Muscle layer of duodenum (tissue), 2 donors: Measurements from ENCODE around the gene HNRNPA0.

Experiments
- H3K27ac ChIP-seq: one replicate; pipeline ENCODE4 v1.7.0; 2013; ENCODE audit warnings: mild to moderate bottlenecking, low read length
- H3K27me3 ChIP-seq: one replicate; pipeline ENCODE4 v1.7.0; 2013; ENCODE audit warnings: low read depth, mild to moderate bottlenecking, control low read depth, low read length
- H3K36me3 ChIP-seq, 2 donors: one replicate each; pipeline ENCODE4 v1.7.0; 2013; ENCODE audit warnings: low read length in 2 of 2, control low read depth in 1 of 2, mild to moderate bottlenecking in 1 of 2; ENCODE audit not compliant: insufficient read depth in 2 of 2, control insufficient read depth in 1 of 2
- H3K4me1 ChIP-seq, 2 donors: one replicate each; pipeline ENCODE4 v1.7.0; 2013; ENCODE audit warnings: low read length in 2 of 2, mild to moderate bottlenecking in 2 of 2, control low read depth in 1 of 2, moderate library complexity in 1 of 2; ENCODE audit not compliant: insufficient read depth in 2 of 2, control insufficient read depth in 1 of 2
- H3K4me3 ChIP-seq, 2 donors: one replicate each; pipeline ENCODE4 v1.7.0; 2013; ENCODE audit warnings: low read length in 2 of 2, low read depth in 1 of 2, mild to moderate bottlenecking in 1 of 2
- H3K9me3 ChIP-seq, 2 donors: one replicate each; pipeline ENCODE4 v1.7.0; 2013; ENCODE audit warnings: low read length in 2 of 2, control low read depth in 1 of 2, mild to moderate bottlenecking in 1 of 2; ENCODE audit not compliant: control insufficient read depth in 1 of 2
- donor health status: healthy.

HNRNPA0 gene

DNA sequence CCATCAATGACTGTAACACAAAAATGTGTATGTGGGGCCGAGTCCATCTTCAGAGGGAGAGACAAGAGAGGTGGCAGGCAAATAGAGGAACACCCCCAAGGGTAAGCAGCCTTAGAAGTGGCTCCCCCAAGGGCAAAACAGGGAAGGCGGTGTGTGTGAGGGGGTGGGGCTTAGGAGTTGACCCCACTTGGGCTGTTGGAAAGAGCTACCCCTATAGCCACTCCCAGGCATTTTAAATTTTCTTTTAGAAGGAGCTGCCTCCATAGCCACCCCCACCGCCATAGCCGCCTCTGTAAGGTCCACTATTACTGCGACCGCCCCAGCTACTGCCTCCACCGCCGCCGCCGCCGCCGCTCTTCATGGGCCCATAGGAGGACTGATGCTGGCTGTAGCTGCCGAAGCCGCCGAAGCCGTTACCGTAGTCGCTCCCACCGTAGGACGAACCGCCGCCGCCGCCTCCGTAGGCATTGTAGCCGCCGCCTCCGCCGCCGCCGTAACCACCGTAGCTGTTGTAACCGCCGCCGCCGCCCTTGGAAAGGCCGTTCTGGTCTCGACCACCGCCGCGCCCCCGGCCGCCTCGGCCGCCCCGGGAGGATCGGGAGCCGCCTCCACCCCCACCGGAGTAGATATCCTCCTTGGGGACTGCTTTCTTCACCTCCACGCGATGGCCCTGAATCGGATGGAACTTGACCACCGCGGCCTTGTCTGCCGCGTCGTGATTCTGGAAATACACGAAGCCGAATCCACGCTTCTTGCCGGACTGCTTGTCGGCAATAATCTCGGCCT is 1.1 kb downstream of the HNRNPA0 start:
- Histone ChIP-seq H3K27me3 (no peaks in the 10 kb centered on the region), H3K9me3 (no peaks in the 10 kb centered on the region), H3K36me3 (peaks cover 4 to 7% of the 10 kb centered on the region in 2 donors), H3K4me1 (peaks cover 11 to 24% of the 10 kb centered on the region in 2 donors), H3K27ac (peak overlapping the region; percentile 99), H3K4me3 (peak overlapping the region; percentile 88 to 94)

GRCh38 chr5:137751869-137752491 is 2.2 kb downstream of the HNRNPA0 start:
- Histone ChIP-seq H3K27ac (peak overlapping the region; percentile 87), H3K36me3 (peaks cover 4 to 7% of the 10 kb centered on the region in 2 donors), H3K27me3 (no peaks in the 10 kb centered on the region), H3K9me3 (no peaks in the 10 kb centered on the region), H3K4me3 (peak overlapping the region; percentile 88 to 93), H3K4me1 (peaks cover 11 to 24% of the 10 kb centered on the region in 2 donors)

DNA sequence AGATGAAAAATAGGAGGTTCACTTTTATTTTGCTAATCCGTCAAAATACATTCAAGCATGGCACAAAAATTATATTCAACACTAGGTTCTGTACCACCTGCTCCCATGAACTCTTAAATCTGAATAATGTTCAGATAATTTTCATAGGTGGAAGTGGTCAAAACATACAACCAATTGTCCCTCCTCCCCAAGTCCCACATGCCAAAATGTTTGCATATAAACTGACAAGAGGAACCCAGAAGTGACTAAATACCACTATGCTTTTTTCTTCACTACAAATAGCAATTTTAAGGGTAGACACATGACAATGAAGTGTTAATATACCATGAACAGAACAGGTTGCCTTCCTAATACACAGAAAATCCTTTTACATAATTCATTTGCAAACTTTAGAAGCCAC is 3.7 kb downstream of the HNRNPA0 start:
- peaks cover 4 to 7% of the 10 kb centered on the region in 2 donors for H3K36me3 ChIP-seq
- no peaks in the 10 kb centered on the region for H3K9me3 ChIP-seq
- H3K27ac ChIP-seq: no peak overlapping the region
- no peaks in the 10 kb centered on the region for H3K27me3 ChIP-seq
- peaks cover 11 to 24% of the 10 kb centered on the region in 2 donors for H3K4me1 ChIP-seq
- no peak overlapping the region for H3K4me3 ChIP-seq

- Histone ChIP-seq H3K27ac (no peak overlapping the region), H3K27me3 (no peaks in the 10 kb centered on the region), H3K36me3 (peaks cover 0 to 4% of the 10 kb centered on the region in 2 donors), H3K4me1 (peaks cover 11 to 24% of the 10 kb centered on the region in 2 donors), H3K4me3 (no peak overlapping the region), H3K9me3 (no peaks in the 10 kb centered on the region)
Measured at GRCh38 chr5:137747848-137748247, 6.3 kb downstream of the HNRNPA0 start.

GRCh38 chr5:137743031-137743640 is 11.0 kb downstream of the HNRNPA0 start:
- no peak overlapping the region for H3K27ac ChIP-seq
- no peaks in the 10 kb centered on the region for H3K4me1 ChIP-seq
- H3K4me3 ChIP-seq: no peak overlapping the region
- no peaks in the 10 kb centered on the region for H3K27me3 ChIP-seq
- H3K36me3 ChIP-seq: no peaks in the 10 kb centered on the region
- no peaks in the 10 kb centered on the region for H3K9me3 ChIP-seq

DNA sequence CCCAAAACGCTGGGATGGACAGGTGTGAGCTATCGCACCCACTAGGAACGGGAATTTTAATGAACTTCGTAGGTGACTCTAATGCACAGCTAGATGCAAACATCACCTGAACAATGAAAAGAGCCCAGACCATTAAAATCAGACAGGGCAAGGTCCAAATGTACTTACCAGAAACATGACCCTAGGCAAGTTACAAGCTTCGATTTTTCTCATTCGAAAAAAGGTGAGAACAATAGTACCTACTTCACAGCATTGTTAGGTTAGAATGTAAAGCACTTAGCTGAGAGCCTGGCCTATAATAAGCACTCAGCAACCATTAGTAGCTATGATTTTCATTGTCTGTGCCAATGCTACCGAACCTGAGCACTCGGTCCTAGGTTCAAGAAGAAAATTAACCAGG is 12.4 kb downstream of the HNRNPA0 start:
- Histone ChIP-seq H3K27me3 (no peaks in the 10 kb centered on the region), H3K4me1 (peaks cover 0 to 1% of the 10 kb centered on the region in 2 donors), H3K9me3 (no peaks in the 10 kb centered on the region), H3K36me3 (no peaks in the 10 kb centered on the region), H3K4me3 (no peak overlapping the region), H3K27ac (no peak overlapping the region)

DNA sequence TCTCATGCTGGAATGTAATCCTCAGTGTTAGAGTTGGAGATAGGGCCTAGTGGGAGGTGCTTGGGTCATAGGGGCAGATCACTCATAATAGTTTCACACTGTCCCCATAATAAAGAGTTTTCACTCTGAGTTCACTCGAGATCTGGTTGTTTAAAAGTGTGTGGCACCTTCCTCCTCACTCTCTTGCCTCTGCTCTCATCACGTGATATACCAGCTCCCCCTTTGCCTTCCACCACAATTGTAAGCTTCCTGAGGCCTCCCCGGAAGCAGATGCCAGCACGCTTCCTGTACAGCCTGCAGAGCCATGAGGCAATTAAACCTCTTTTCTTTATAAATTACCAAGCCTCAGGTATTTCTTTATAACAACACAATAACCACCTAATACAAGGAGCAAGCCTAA is 14.4 kb downstream of the HNRNPA0 start:
- no peak overlapping the region for H3K27ac ChIP-seq
- H3K9me3 ChIP-seq: no peaks in the 10 kb centered on the region
- H3K36me3 ChIP-seq: no peaks in the 10 kb centered on the region
- H3K4me1 ChIP-seq: peaks cover 0 to 18% of the 10 kb centered on the region in 2 donors
- no peaks in the 10 kb centered on the region for H3K27me3 ChIP-seq
- no peak overlapping the region for H3K4me3 ChIP-seq

GRCh38 chr5:137738947-137739346 is 15.2 kb downstream of the HNRNPA0 start:
- no peaks in the 10 kb centered on the region for H3K9me3 ChIP-seq
- peaks cover 0 to 18% of the 10 kb centered on the region in 2 donors for H3K4me1 ChIP-seq
- no peak overlapping the region for H3K4me3 ChIP-seq
- no peaks in the 10 kb centered on the region for H3K27me3 ChIP-seq
- H3K27ac ChIP-seq: no peak overlapping the region
- H3K36me3 ChIP-seq: no peaks in the 10 kb centered on the region

- Histone ChIP-seq H3K4me1 (peaks cover 0 to 18% of the 10 kb centered on the region in 2 donors), H3K36me3 (no peaks in the 10 kb centered on the region), H3K9me3 (no peaks in the 10 kb centered on the region), H3K27ac (no peak overlapping the region), H3K27me3 (no peaks in the 10 kb centered on the region), H3K4me3 (no peak overlapping the region)
Measured at GRCh38 chr5:137737349-137738131, 16.6 kb downstream of the HNRNPA0 start.

GRCh38 chr5:137736496-137736895 is 17.7 kb downstream of the HNRNPA0 start:
- Histone ChIP-seq H3K4me1 (peaks cover 0 to 18% of the 10 kb centered on the region in 2 donors), H3K9me3 (no peaks in the 10 kb centered on the region), H3K36me3 (no peaks in the 10 kb centered on the region), H3K27me3 (no peaks in the 10 kb centered on the region), H3K4me3 (no peak overlapping the region), H3K27ac (no peak overlapping the region)
